GM19035 (cell line): ENCODE data around the gene STK32C.
"Not testable (repeated sequence)": the region's sequence is repeated elsewhere in the genome, so short reads cannot be mapped to it uniquely, and the experiment has no call there.

ENCODE experiments used
- ATAC-seq: cut with Tn5 transposase; IDR thresholded peaks from one replicate; pipeline ENCODE4 v1.9.1; 2021; ENCODE audit not compliant: unreplicated experiment

STK32C gene

GRCh38 chr10:132319853-132320653 is 12.3 kb upstream of the STK32C start:
- peak; percentile 98 for ATAC-seq

- ATAC-seq: not testable (repeated sequence)
Observed at GRCh38 chr10:132317477-132317876, 9.7 kb upstream of the STK32C start.

GRCh38 chr10:132316133-132316532 is 8.4 kb upstream of the STK32C start:
- no peak for ATAC-seq

GRCh38 chr10:132314881-132315280 is 7.1 kb upstream of the STK32C start:
- ATAC-seq: not testable (repeated sequence)

- no peak for ATAC-seq
Observed at GRCh38 chr10:132314336-132314735, 6.6 kb upstream of the STK32C start.

- ATAC-seq: no peak
Observed at GRCh38 chr10:132313865-132314264, 6.1 kb upstream of the STK32C start.

DNA sequence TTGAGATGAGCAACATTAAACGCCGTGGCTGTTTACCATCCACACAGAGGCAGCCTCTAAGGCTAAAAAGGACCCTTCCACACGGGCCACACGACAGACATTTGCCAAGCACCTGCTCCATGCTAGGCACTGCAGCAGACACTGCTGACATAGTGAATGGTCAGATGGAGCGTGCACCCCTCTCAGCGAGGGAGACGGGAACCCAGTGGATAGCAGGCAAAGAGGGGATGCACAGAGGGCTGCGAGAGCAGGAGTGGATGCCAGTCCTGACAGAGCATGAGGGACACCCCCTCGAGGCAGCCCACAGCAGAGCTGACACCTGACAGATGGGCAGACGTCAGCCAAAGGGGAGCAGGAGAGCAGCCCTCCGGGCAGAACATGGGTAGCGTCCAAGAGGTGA is 5.6 kb upstream of the STK32C start:
- ATAC-seq: no peak

- no peak for ATAC-seq
Observed at GRCh38 chr10:132311338-132311939, 3.7 kb upstream of the STK32C start.

- no peak for ATAC-seq
Observed at GRCh38 chr10:132310701-132311337, 3.1 kb upstream of the STK32C start.

DNA sequence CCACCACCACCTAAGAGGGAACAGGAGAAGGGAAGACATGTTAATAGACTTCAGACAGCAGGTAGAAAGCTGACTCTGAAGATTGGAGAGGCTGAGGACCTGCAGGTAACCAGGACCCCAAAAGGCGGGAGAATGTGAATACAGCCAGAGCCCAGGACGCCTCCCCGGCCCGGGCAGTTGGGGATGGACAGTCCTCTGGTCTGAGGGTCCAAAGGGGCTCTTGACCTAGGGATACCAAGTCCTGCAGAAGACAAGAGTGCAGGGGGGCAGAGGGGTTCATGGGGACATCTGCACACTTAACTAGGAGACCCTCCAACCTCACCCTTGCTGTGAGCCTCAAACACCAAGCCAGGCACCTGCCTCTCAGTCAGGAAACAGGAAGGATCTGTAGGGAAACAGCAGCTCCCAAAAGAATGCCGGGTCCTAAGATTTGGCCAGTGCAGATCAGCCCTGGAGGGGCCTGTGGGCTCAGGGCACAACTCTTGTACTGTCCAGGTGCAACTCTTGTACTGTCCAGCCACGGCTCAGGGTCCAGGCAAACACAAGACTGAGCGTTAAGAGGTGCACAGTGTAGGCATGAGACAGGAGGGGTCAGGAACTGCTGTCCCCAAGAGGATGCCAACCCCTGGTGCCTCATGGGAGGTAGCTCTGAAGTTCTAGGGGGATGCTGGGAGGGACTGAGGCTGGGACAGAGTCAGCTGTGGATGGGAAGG is 2.3 kb upstream of the STK32C start:
- no peak for ATAC-seq

DNA sequence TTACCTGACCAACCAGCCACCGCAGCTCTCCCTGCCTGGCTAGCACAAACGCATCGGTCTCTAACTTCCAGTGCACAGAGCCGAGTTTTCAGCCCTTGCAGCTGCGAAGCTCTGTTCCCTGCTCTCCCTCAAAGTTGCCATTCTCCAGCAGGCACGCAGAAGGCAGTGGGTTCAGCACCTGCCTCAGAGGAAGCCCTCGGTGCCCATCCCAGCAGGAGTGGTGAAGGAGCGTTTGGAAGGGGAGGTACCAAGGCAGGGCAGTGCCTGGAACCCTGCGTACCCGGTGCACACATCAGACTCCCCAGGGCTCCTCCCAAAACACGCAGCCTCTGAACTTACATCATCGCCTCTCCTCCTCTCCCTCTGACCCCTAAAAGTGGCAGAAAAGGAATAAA is 1.7 kb upstream of the STK32C start:
- no peak for ATAC-seq

DNA sequence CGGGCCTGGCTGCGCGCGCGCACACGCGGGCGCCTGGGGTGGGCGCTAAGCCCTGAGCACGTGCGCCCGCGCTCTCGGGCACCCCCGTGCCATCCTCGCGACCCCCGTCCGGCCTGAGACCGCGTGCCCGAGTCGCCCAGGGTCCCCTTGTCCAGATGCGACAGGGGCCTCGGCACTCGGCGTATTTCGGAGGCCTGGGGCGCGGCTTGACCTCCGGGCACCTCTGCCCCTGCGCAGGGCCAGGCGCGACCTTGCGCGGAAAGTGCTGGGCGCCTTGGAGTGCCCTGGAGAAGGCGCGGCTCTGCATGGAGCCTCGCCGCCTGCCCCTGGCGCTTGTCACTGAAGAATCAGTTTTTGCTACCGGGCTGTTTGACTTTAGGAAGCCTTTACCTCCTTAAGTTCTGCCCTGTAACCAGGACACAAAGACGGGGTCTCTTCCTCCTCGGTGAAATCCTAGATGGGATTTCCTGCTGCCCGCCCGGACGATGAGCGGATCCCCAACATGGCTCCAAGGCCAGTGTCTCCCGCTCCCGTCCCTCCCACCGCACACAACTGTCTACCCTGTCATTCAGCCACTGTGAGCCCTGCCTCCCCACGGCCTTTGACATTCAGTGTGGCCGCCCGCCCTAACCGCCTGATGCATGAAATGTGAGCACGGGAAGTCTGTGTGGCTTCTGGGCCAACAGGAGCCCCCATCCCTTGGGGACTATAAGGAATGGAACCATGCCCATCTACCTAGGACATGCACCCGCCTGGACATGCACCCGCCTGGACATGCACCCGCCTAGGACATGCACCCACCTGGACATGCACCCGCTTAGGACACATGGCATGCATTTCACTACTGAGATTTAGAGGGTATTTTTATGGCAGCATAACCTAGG is 1.1 kb upstream of the STK32C start:
- ATAC-seq: no peak

DNA sequence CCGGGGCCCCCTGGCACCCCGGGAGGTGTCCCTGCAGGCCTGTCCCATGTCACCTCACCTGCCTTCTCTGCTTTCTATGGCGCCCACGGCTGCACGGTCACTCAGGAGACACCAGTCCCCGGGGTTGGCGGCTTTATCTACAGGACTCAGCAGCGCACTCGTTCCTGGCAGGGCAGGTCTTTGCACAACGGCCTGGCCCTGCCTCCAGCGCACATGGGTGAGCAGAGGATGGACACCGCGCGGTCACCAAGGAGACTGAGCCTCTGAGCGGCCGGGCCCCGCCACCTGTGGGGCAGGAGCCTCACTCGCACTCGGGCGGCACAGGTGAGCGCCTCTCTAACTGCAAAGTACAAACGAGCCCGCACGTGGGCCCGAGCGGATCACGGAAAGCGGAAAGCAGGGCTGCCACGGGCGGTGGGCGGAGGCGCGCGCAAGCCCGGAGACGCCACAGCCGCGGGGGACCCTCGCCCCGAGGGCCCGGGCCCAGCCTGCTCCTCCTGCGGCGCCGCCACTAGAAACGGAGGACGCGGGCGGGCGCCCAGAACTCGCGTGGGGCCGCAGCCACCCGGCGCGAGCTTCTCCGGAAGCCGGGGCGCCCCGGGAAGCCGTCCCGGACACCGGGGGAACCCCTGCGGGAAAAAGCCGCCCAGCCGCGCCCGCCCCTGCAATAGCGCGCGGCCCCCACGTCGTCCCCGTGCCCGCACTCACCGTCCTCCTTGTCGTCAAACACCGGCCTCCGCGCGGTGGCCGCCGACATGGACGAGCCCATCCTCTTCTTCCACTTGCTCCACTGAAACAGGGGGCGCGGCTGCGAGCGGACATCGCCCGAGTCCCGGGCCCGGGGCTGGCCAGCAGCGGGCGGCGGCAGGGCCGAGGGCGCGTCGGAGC is 642 bp downstream of the STK32C start:
- peak; percentile 32 for ATAC-seq

- ATAC-seq: no peak
Observed at GRCh38 chr10:132306343-132306685, 1.4 kb downstream of the STK32C start.

DNA sequence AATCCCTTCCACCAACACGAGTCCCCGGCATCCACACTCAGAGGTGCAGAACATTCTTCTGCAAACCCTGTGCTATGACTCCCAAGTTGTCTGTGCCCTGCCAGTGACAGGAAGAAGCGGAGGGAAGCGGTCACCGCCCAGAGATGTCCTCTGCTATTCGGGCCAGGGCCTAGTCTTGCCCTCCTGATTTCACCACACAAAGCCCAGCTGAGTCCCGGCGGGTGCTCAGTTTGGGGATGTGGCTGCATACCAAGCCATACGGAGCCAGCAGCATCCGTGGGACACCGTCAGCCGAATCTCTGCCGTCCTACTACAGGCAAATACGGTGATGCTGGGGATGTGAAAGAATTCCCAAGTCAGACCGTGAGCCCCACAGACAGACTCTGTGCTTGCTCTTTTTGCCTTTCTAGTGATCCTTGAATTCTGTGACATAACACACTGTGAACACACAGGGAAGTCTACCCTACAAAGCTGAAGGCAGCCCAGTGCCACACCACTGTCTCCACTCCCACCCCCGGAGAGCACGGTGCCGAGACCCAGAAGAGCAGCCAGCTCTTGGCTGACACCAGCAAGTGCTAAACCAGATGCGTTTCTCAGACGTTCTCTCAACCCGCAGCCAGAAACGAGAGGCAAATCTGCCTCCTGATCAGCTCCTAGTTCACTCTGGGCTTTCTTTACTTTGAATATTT is 2.0 kb downstream of the STK32C start:
- ATAC-seq: no peak

GRCh38 chr10:132304756-132305509 is 2.8 kb downstream of the STK32C start:
- ATAC-seq: no peak

GRCh38 chr10:132303361-132304115 is 4.2 kb downstream of the STK32C start:
- no peak for ATAC-seq
